HL-60 (cell line): Measurements from ENCODE around the gene ADAM22.

Source experiments
- DNase-seq, 2 experiments: peaks; one replicate each; pipeline ENCODE4 v3.0.0-alpha.2; 2010 to 2020; ENCODE audit warnings: low read depth in 1 of 2, low spot score in 1 of 2
- H3K27ac ChIP-seq: fragments of 250-450 bp; sonication (Bioruptor Pico); replicated peaks from 2 replicates; pipeline ENCODE4 v1.5.1; 2020; ENCODE audit warnings: mild to moderate bottlenecking, moderate library complexity
- H3K27me3 ChIP-seq: fragments of 250-450 bp; sonication (Bioruptor Pico); 2 replicates; pipeline ENCODE4 v1.5.1; 2021; ENCODE audit warnings: mild to moderate bottlenecking, moderate library complexity; ENCODE audit not compliant: insufficient read depth, poor library complexity, severe bottlenecking
- H3K4me3 ChIP-seq: replicated peaks from 2 replicates; pipeline ENCODE4 v1.5.1; 2011; ENCODE audit warnings: mild to moderate bottlenecking, control low read depth, low read length; ENCODE audit not compliant: insufficient read depth
- CTCF ChIP-seq: IDR thresholded peaks from one replicate; pipeline ENCODE4 v1.5.1; 2011; ENCODE audit warnings: low read length, control low read depth, inconsistent platforms; ENCODE audit not compliant: insufficient read depth
- GABPA ChIP-seq: IDR thresholded peaks from 2 replicates; pipeline ENCODE4 v1.6.1; 2012; ENCODE audit warnings: low read depth
- POLR2AphosphoS5 ChIP-seq: IDR thresholded peaks from 2 replicates; pipeline ENCODE4 v1.6.1; 2012; ENCODE audit warnings: low read depth
- REST ChIP-seq: IDR thresholded peaks from 2 replicates; pipeline ENCODE4 v1.6.1; 2012; ENCODE audit warnings: low read depth; ENCODE audit not compliant: insufficient replicate concordance
- SPI1 ChIP-seq: IDR thresholded peaks from 2 replicates; pipeline ENCODE4 v1.6.1; 2012; ENCODE audit warnings: low read depth, mild to moderate bottlenecking, borderline replicate concordance

ADAM22 gene

GRCh38 chr7:88176190-88176589 lies 242.1 kb downstream of the ADAM22 start:
- no peak overlapping the region for H3K4me3 ChIP-seq
- H3K27ac ChIP-seq = no peak overlapping the region
- TF ChIP-seq SPI1 (no peak), REST (no peak)
- no peak for DNase-seq
- H3K27me3 ChIP-seq = no peaks in the 10 kb centered on the region

- DNase-seq = no peak
- no peak overlapping the region for H3K27ac ChIP-seq
- H3K4me3 ChIP-seq = no peak overlapping the region
- H3K27me3 ChIP-seq = no peaks in the 10 kb centered on the region
- TF ChIP-seq GABPA (no peak), SPI1 (no peak)
Measured at GRCh38 chr7:88183051-88183450, 249.0 kb downstream of the ADAM22 start.

GRCh38 chr7:88184848-88185304 lies 250.8 kb downstream of the ADAM22 start:
- no peak for TF ChIP-seq GABPA
- no peak for TF ChIP-seq POLR2AphosphoS5
- TF ChIP-seq CTCF = no peak
- no peak for TF ChIP-seq REST
- no peak for TF ChIP-seq SPI1
- H3K4me3 ChIP-seq = no peak overlapping the region
- H3K27me3 ChIP-seq = no peaks in the 10 kb centered on the region
- no peak for DNase-seq
- no peak overlapping the region for H3K27ac ChIP-seq

- no peak overlapping the region for H3K27ac ChIP-seq
- TF ChIP-seq POLR2AphosphoS5 (no peak), CTCF (no peak), GABPA (no peak), REST (no peak), SPI1 (no peak)
- no peaks in the 10 kb centered on the region for H3K27me3 ChIP-seq
- H3K4me3 ChIP-seq = no peak overlapping the region
- no peak for DNase-seq
Measured at GRCh38 chr7:88185650-88186049, 251.6 kb downstream of the ADAM22 start.
